Chondrocyte (in vitro differentiated cells): ENCODE results near the gene DCUN1D3. TPM values are rescaled to one million over a fixed set of nuclear protein-coding genes. Genes with fewer than 3 reads are reported as not detected.

Experiments used
- DNase-seq: peaks from one replicate; pipeline ENCODE4 v3.0.0; 2021; ENCODE audit warnings: mixed read lengths, low spot score
- H3K27ac Mint-ChIP-seq: one replicate; pipeline ENCODE4 v1.8.0; 2021; ENCODE audit warnings: mild to moderate bottlenecking, moderate library complexity, mixed read lengths; ENCODE audit not compliant: unreplicated experiment
- H3K27me3 Mint-ChIP-seq: 2 replicates; pipeline ENCODE4 v1.8.0; 2021; ENCODE audit warnings: low read depth, mixed read lengths
- H3K36me3 Mint-ChIP-seq: 2 replicates; pipeline ENCODE4 v1.8.0; 2021; ENCODE audit warnings: low read depth, mixed read lengths
- H3K4me1 Mint-ChIP-seq: 2 replicates; pipeline ENCODE4 v1.8.0; 2021; ENCODE audit warnings: low read depth, mild to moderate bottlenecking, mixed read lengths
- H3K4me3 Mint-ChIP-seq: one replicate; pipeline ENCODE4 v1.8.0; 2021; ENCODE audit warnings: mild to moderate bottlenecking, moderate library complexity, mixed read lengths; ENCODE audit not compliant: unreplicated experiment
- H3K9me3 Mint-ChIP-seq: 2 replicates; pipeline ENCODE4 v1.8.0; 2021; ENCODE audit warnings: low read depth, mixed read lengths
- CTCF ChIP-seq: fragments of 200-600 bp; sonication (generic); IDR thresholded peaks from 2 replicates; pipeline ENCODE4 v1.5.0; 2021; ENCODE audit warnings: antibody characterized with exemption, mild to moderate bottlenecking, moderate library complexity
- total RNA-seq: library from RNA; stranded (reverse); gene quantifications from 3 replicates; pipeline ENCODE4 v1.2.1, GENCODE V29; 2021

The DCUN1D3 gene
- total RNA-seq, 1 donor from 2014 or later, result 44.4 TPM

- H3K4me1 Mint-ChIP-seq, result peaks cover 27% of the 10 kb centered on the region
- H3K27ac Mint-ChIP-seq, result no peak overlapping the region
- H3K9me3 Mint-ChIP-seq, result no peaks in the 10 kb centered on the region
- DNase-seq, result no peak
- H3K36me3 Mint-ChIP-seq, result peaks cover 2% of the 10 kb centered on the region
- TF ChIP-seq CTCF, result no peak
- no peaks in the 10 kb centered on the region for H3K27me3 Mint-ChIP-seq
- H3K4me3 Mint-ChIP-seq, result no peak overlapping the region
Measured at GRCh38 chr16:20928774-20929411, 28.7 kb upstream of the DCUN1D3 start.

GRCh38 chr16:20925751-20926150 is 25.6 kb upstream of the DCUN1D3 start:
- Mint-ChIP-seq H3K9me3 (no peaks in the 10 kb centered on the region), H3K27me3 (no peaks in the 10 kb centered on the region), H3K4me1 (peaks cover 20% of the 10 kb centered on the region), H3K4me3 (no peak overlapping the region), H3K27ac (no peak overlapping the region), H3K36me3 (peaks cover 3% of the 10 kb centered on the region)
- no peak for DNase-seq
- TF ChIP-seq CTCF, result no peak

GRCh38 chr16:20923876-20924275 is 23.7 kb upstream of the DCUN1D3 start:
- no peak for TF ChIP-seq CTCF
- Mint-ChIP-seq H3K9me3 (no peaks in the 10 kb centered on the region), H3K4me3 (no peak overlapping the region), H3K4me1 (peaks cover 6% of the 10 kb centered on the region), H3K36me3 (peaks cover 3% of the 10 kb centered on the region), H3K27me3 (no peaks in the 10 kb centered on the region), H3K27ac (no peak overlapping the region)
- DNase-seq, result no peak

GRCh38 chr16:20920799-20921198 is 20.6 kb upstream of the DCUN1D3 start:
- H3K4me3 Mint-ChIP-seq, result no peak overlapping the region
- peaks cover 8% of the 10 kb centered on the region for H3K36me3 Mint-ChIP-seq
- H3K27me3 Mint-ChIP-seq, result no peaks in the 10 kb centered on the region
- peaks cover 20% of the 10 kb centered on the region for H3K4me1 Mint-ChIP-seq
- no peak for DNase-seq
- no peak for TF ChIP-seq CTCF
- no peaks in the 10 kb centered on the region for H3K9me3 Mint-ChIP-seq
- no peak overlapping the region for H3K27ac Mint-ChIP-seq

GRCh38 chr16:20920091-20920490 is 19.9 kb upstream of the DCUN1D3 start:
- TF ChIP-seq CTCF, result no peak
- Mint-ChIP-seq H3K36me3 (peaks cover 6% of the 10 kb centered on the region), H3K9me3 (no peaks in the 10 kb centered on the region), H3K27me3 (no peaks in the 10 kb centered on the region), H3K27ac (no peak overlapping the region), H3K4me1 (peaks cover 20% of the 10 kb centered on the region), H3K4me3 (no peak overlapping the region)
- DNase-seq, result no peak
